NB4 (cell line): Measurements from ENCODE around the gene NCOA7.
"Not testable (repeated sequence)": the region's sequence is repeated elsewhere in the genome, so short reads cannot be mapped to it uniquely, and the experiment has no call there.

Source experiments
- DNase-seq: peaks from one replicate; pipeline ENCODE4 v3.0.0; 2010; ENCODE audit warnings: low read depth
- H3K4me3 ChIP-seq: one replicate; pipeline ENCODE4 v1.5.1; 2011; ENCODE audit warnings: mild to moderate bottlenecking, low read depth, low read length, moderate library complexity
- MAX ChIP-seq: IDR thresholded peaks from 2 replicates; pipeline ENCODE4 v1.6.1; 2011; ENCODE audit warnings: low read depth, low read length
- MYC ChIP-seq: IDR thresholded peaks from 2 replicates; pipeline ENCODE4 v1.6.1; 2011; ENCODE audit warnings: low read depth, low read length
- POLR2A ChIP-seq: IDR thresholded peaks from 2 replicates; pipeline ENCODE4 v1.6.1; 2011; ENCODE audit warnings: mild to moderate bottlenecking; ENCODE audit not compliant: insufficient read length; ENCODE audit errors: extremely low read depth
- TF ChIP-seq, protein P1 (sequence below): IDR thresholded peaks from one replicate; pipeline ENCODE4 v1.5.1; 2012; ENCODE audit warnings: low read depth, low read length

The NCOA7 gene

DNA sequence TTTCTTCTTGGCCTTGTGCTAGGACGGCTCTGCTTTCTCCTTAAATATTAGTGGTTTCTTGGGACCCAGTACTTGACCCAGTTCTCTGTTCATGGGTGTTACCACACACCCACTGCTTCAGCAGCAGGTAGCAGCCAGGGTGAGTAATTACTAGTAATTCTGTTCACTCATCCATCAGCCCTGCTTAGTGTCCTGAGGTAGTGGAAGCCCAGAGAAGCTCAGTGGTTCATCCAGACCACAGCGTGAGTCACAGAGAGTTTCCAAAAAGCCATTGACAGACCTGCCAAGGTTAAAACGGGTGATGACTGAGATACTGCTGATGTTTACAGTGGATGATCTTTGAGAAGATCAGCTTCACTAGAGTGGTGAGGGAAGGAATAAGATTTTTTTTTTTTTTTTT, 114.1 kb downstream of the NCOA7 start:
- TF ChIP-seq POLR2A (no peak), MYC (no peak), MAX (no peak)
- TF ChIP-seq, protein P1, sequence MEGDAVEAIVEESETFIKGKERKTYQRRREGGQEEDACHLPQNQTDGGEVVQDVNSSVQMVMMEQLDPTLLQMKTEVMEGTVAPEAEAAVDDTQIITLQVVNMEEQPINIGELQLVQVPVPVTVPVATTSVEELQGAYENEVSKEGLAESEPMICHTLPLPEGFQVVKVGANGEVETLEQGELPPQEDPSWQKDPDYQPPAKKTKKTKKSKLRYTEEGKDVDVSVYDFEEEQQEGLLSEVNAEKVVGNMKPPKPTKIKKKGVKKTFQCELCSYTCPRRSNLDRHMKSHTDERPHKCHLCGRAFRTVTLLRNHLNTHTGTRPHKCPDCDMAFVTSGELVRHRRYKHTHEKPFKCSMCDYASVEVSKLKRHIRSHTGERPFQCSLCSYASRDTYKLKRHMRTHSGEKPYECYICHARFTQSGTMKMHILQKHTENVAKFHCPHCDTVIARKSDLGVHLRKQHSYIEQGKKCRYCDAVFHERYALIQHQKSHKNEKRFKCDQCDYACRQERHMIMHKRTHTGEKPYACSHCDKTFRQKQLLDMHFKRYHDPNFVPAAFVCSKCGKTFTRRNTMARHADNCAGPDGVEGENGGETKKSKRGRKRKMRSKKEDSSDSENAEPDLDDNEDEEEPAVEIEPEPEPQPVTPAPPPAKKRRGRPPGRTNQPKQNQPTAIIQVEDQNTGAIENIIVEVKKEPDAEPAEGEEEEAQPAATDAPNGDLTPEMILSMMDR: no peak
- peak; percentile 17 for DNase-seq
- no peak overlapping the region for H3K4me3 ChIP-seq

DNA sequence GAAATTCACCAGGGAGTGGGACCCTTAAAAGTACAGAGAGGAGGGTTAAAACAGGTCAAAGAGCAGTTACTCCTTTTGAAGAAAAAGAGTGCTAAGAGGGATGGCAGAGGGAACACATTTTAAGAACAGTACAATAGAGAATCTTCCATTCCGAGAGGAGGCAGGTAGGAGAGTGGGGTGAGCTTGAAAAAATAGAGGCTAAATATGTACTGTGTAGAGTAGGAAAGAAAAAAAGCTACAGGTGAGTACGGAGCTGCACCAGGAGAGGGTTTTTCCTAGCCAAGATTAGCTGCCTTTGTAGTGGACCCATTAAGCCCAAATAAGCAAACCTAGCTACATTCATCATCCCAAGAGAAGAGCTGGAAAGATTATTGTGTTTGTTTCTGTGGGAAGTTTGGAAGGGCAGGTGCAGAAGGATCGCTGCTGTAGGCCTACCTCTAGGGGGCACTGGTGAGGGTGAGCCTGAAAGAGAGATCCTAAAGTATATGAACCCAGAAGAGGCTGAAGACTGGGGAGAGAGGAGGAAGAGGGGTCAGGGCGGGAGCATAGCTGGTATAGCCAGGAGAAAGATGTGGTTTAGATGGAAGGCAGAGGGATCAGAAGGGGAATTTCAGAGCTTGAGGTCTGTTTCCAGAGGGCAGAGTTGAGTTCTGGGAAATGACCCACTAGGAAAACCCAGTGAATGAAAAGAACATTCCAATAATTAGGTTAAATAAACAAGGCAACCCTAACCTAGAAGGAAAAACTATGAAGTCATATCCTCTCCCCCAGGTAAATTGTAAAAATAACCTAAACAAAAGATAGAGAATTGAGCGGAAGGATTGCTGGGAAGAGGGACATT, 115.6 kb downstream of the NCOA7 start:
- DNase-seq: peak; percentile 70
- H3K4me3 ChIP-seq: no peak overlapping the region
- TF ChIP-seq, protein P1: peak; percentile 99
- TF ChIP-seq MAX: no peak

GRCh38 chr6:125910527-125910926, 119.8 kb downstream of the NCOA7 start:
- DNase-seq: no peak
- H3K4me3 ChIP-seq: no peak overlapping the region
- TF ChIP-seq, protein P1: no peak
- TF ChIP-seq POLR2A: no peak
- TF ChIP-seq MAX: no peak
- no peak for TF ChIP-seq MYC

GRCh38 chr6:125911051-125911451, 120.3 kb downstream of the NCOA7 start:
- DNase-seq, H3K4me3 ChIP-seq: not testable (repeated sequence)

DNA sequence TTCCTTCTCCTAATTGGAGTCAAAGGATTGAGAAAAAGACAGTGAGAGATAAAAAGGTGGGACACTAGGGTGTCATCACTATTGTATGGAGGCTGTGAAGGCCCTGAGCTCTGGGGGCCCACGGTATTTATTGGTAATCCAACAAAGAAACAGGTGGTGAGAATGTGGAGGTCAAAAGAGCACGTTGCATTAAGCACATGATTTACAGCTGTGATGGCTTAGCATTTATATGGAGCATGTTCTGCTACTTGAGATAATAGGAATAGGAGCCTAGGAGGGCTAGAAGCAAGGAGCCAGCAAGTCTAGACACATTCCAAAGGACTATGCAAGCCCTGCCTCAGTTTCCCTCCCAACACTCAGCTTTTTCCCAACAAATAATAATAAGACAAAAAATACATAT, 121.7 kb downstream of the NCOA7 start:
- DNase-seq, H3K4me3 ChIP-seq: not testable (repeated sequence)

DNA sequence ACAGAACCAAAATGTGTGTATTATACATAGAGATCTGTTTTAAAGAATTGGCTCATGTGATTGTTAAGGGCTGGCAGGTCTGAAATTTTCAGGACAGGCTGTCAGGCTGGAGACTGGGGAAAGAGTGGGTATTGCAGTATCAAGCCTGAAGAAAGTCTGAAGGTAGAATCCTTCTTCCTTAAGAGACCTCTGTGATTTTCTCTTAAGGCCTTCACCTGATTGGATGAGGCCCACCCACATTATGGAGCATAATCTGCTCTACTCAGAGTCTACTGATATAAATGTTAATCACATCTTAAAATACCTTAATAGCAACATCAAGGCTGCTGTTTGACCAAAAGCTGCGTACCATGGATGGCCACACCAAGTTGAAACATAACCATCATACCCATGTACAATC, 122.4 kb downstream of the NCOA7 start:
- DNase-seq: no peak
- TF ChIP-seq, protein P1: no peak
- no peak for TF ChIP-seq POLR2A
- no peak for TF ChIP-seq MYC
- TF ChIP-seq MAX: no peak
- no peak overlapping the region for H3K4me3 ChIP-seq

DNA sequence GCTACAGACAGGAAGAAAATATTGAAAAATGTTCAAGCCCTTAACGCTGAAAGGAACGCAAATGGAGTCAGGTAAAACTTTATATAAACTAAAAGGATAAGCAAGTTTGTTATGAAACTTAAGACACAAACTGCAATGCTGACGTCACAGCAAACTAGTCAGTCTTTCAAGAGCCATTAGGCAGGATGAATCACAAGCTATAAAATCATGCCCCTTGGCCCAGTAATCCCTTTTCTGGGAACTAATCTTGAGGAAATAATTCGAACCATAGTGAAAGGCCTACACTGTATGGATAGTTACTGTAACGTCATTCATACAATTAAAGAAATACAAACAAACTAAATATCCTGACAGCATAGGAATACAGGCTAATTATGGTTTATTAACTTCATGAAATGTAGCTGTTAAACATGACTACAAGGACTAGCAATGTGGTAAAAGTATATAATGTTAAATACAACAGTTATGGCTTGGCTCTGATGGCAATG, 123.1 kb downstream of the NCOA7 start:
- no peak overlapping the region for H3K4me3 ChIP-seq
- no peak for DNase-seq
- TF ChIP-seq, protein P1: no peak
